ENCODE measurements around the gene ZNF451. TPM values are rescaled to one million over a fixed set of nuclear protein-coding genes. Genes with fewer than 3 reads are reported as not detected.
A peak's percentile ranks its signal among the peaks of the same experiment; 100 is the strongest.

Gene ZNF451
- total RNA-seq, 4 donors from 2014 or later, result 34.9 to 102 (median 42.7) TPM

DNA sequence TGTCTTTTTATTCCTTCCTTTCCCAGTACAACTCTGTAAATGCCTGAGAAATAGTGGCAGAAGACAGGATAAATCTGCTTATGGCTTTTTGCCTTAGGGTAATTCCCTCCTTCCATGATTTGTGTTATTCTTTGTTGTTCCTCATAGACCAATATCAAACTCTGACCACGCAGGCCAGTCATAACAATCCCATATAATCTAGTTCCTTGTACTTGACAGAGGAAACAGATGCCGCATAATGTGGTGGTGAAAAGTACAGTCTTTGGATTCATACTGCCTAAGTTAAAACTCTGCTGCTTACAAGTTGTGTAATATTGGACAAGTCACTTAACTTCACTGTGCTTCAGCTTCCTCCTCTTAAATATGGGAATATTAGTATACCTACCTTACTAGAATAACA lies 74.0 kb downstream of the ZNF451 start:
- DNase-seq (ENCODE audit: low spot score in 2 of 2), result no peak
- Histone ChIP-seq H3K27ac (no peak overlapping the region), H3K4me3 (no peak overlapping the region), H3K27me3 (no peaks in the 10 kb centered on the region), H3K36me3 (peaks cover 40% of the 10 kb centered on the region), H3K9me3 (peaks cover 14% of the 10 kb centered on the region), H3K4me1 (no peaks in the 10 kb centered on the region)
- TF ChIP-seq, protein P1, sequence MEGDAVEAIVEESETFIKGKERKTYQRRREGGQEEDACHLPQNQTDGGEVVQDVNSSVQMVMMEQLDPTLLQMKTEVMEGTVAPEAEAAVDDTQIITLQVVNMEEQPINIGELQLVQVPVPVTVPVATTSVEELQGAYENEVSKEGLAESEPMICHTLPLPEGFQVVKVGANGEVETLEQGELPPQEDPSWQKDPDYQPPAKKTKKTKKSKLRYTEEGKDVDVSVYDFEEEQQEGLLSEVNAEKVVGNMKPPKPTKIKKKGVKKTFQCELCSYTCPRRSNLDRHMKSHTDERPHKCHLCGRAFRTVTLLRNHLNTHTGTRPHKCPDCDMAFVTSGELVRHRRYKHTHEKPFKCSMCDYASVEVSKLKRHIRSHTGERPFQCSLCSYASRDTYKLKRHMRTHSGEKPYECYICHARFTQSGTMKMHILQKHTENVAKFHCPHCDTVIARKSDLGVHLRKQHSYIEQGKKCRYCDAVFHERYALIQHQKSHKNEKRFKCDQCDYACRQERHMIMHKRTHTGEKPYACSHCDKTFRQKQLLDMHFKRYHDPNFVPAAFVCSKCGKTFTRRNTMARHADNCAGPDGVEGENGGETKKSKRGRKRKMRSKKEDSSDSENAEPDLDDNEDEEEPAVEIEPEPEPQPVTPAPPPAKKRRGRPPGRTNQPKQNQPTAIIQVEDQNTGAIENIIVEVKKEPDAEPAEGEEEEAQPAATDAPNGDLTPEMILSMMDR (IDR thresholded peaks at IDR 0.05), result no peak
- no peak for TF ChIP-seq EP300 (IDR thresholded peaks at IDR 0.05)
- no peak for TF ChIP-seq POLR2AphosphoS5 (IDR thresholded peaks at IDR 0.05)
- no peak for TF ChIP-seq POLR2A (IDR thresholded peaks at IDR 0.05)
- 90% methylated on average over 2 of the region's 2 CpGs for WGBS

DNA sequence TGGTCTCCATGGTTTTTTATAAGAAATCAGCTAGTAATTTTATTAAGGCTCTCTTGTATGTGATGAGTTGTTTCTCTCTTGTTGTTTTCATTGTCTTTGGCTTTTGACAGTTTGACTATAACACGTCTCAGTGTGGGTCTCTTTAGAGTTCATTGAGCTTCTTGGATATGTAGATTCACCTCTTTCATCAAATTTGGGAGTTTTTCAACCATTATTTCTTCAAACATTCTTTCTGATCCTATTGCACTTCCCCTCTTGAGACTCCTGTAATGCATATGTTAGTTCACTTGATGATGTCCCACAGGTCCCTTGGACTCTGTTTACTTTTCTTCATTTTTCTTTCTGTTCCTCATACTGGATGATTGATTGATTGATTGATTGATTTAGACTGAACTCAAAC lies 75.1 kb downstream of the ZNF451 start:
- Histone ChIP-seq H3K27me3 (no peaks in the 10 kb centered on the region), H3K36me3 (peaks cover 40% of the 10 kb centered on the region), H3K9me3 (peaks cover 14% of the 10 kb centered on the region), H3K4me3 (no peak overlapping the region), H3K4me1 (no peaks in the 10 kb centered on the region), H3K27ac (no peak overlapping the region)
- WGBS, result 97% methylated on average over 1 of the region's 1 CpG
- no peak for TF ChIP-seq EP300 (IDR thresholded peaks at IDR 0.05)
- TF ChIP-seq POLR2A (IDR thresholded peaks at IDR 0.05), result no peak
- no peak for TF ChIP-seq POLR2AphosphoS5 (IDR thresholded peaks at IDR 0.05)
- TF ChIP-seq, protein P1 (IDR thresholded peaks at IDR 0.05), result no peak
- no peak for DNase-seq (ENCODE audit: low spot score in 2 of 2)

DNA sequence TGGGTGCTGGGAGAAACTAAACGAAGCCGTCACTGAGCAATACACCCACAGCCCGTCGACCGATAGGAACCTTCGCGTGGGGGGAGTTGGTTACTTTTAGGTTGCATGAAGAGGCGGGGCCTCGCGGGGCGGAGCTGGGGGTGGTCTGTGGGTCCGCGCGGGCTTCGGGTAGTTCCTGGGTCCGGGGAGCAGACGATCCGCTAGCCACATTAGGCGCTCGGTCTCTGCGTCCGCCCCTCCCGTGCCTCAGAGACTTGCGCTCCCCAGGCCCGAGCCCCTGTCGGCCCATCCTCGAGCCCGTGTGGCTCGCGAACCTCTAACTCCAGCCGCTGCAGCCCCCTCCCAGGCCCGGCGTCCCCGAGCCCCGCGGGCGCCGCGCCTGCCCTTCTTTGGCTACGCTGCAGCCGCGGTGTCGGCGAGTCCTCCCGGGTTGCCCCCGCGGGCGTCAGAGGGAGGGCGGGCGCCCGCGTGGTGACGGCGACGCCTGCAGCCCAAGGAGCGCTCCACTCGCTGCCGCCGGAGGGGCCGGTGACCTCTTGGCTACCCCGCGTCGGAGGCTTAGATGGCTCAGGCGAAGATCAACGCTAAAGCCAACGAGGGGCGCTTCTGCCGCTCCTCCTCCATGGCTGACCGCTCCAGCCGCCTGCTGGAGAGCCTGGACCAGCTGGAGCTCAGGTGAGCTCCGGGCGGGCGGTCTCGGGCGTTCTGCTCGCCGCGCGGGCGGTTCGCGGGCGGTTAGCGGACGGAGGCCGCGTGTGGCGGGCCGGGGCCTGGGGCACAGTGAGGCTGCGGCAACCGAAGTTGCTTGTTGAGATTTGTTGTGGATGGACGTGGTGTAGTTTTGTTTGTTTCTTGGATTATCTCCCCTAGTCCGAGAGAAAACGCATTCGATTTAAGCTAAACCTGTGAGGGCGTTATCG lies 82.4 kb downstream of the ZNF451 start, which contains the start of gene BAG2:
BAG2 (plus strand) TSS at position 191 of the 920 bp plus-strand sequence; CDS start at position 563, 372 bp downstream.
- Histone ChIP-seq H3K4me1 (peaks cover 14% of the 10 kb centered on the region), H3K27ac (peak within 1 kb of the TSS; percentile 80), H3K27me3 (no peaks in the 10 kb centered on the region), H3K9me3 (no peaks in the 10 kb centered on the region), H3K36me3 (peaks cover 3% of the 10 kb centered on the region), H3K4me3 (peak within 1 kb of the TSS; percentile 70)
- TF ChIP-seq POLR2AphosphoS5 (IDR thresholded peaks at IDR 0.05) (peak in 1 of 3 donors; percentile 41), POLR2A (IDR thresholded peaks at IDR 0.05) (peak in 1 of 2 donors; percentile 15), EP300 (IDR thresholded peaks at IDR 0.05) (no peak)
- TF ChIP-seq, protein P1 (IDR thresholded peaks at IDR 0.05), result peak in 1 of 2 donors; percentile 25
- peak; percentile 92 to 93 for DNase-seq (ENCODE audit: low spot score in 2 of 2)
- under 1% methylated on average over 41 of the region's 97 CpGs for WGBS

DNA sequence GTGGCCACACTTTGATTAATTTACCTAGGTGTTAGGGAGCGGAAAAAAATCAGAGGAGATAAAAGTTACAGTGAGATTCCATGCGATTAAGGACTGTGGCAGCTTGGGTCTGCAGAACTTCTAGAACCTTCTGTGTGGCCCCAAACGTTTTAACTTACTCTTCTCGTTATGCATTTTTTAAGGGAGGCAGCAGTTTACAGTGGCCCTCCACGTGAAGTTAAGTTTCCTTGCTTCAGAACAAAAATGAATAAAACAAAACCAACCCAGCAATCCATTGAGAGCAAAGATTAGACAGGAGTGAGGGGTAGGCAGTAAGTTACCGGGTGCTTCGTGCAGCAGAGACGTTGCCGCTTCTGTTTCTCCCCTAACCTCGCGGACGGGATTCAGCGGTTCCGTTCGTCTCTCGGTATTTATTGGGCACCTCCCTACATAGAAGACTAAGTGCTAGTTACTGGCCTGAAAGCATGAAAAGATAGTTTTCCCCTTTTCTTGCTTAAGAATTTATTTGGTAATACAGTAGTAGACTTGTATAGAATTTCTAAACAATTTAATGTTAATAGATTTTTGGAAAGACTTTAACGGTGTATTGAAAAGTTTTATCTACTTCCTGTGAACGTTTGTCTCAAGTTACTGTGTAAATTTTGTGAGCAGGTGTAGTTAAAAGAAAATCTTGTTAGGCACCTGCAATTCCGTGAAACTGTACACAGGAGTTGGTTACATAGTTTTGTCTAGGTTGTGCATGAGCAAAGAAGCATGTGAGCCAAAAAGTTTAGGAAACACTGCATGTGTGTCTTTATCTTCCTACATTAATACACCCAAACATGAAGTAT lies 83.3 kb downstream of the ZNF451 start:
- 27% methylated on average over 19 of the region's 19 CpGs for WGBS
- Histone ChIP-seq H3K4me1 (peaks cover 14% of the 10 kb centered on the region), H3K27ac (peak overlapping the region; percentile 80), H3K9me3 (no peaks in the 10 kb centered on the region), H3K27me3 (no peaks in the 10 kb centered on the region), H3K4me3 (peak overlapping the region; percentile 70), H3K36me3 (no peaks in the 10 kb centered on the region)
- DNase-seq (ENCODE audit: low spot score in 2 of 2), result no peak
- TF ChIP-seq EP300 (IDR thresholded peaks at IDR 0.05) (no peak), POLR2A (IDR thresholded peaks at IDR 0.05) (no peak), POLR2AphosphoS5 (IDR thresholded peaks at IDR 0.05) (no peak)
- TF ChIP-seq, protein P1 (IDR thresholded peaks at IDR 0.05), result no peak
